LNCAP (cell line): ENCODE results near the gene NPTX1.

Source experiments
- TF ChIP-seq, protein P1 (sequence below): fragments of 450-650 bp; IDR thresholded peaks from 2 replicates; pipeline ENCODE4 v1.5.1; 2017; ENCODE audit warnings: mild to moderate bottlenecking

Gene NPTX1

DNA sequence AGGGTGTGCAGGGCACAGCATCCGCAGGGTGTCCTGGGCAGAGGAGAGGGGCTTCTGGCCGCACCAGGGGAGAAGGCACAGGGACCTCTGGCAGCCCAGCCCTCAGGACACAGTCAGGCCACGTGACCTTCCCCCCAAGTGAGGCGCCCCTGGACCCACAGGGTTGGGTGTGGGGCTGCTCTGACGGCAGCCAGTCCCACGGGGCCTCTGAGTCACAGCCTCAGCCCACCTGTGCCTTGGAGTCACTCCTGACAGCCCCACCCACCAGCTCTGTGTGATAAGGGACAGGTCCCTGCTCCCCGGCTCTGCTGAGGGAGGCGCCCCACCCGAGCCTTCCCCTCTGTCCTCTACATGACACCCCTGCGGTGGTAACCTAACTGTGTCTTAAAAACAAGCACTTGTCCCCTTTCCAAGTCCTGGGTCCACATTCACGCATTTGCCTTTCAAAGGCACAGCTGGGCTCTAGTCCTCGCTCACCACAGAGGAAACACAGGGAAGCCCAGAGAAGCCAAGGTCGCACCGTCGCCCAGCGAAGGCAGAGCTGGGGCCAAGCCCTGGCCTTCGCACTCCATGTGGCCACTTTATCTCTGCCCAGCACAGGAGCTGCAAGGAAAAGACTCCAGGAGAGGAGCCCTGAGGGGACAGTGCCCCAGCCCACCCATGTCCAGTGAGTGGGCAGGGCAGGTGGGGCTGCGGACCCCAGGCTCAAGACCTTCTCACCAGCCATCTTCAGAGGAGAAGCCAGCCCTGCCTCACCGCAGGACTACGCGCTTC lies 5.1 kb upstream of the NPTX1 start:
- TF ChIP-seq, protein P1, sequence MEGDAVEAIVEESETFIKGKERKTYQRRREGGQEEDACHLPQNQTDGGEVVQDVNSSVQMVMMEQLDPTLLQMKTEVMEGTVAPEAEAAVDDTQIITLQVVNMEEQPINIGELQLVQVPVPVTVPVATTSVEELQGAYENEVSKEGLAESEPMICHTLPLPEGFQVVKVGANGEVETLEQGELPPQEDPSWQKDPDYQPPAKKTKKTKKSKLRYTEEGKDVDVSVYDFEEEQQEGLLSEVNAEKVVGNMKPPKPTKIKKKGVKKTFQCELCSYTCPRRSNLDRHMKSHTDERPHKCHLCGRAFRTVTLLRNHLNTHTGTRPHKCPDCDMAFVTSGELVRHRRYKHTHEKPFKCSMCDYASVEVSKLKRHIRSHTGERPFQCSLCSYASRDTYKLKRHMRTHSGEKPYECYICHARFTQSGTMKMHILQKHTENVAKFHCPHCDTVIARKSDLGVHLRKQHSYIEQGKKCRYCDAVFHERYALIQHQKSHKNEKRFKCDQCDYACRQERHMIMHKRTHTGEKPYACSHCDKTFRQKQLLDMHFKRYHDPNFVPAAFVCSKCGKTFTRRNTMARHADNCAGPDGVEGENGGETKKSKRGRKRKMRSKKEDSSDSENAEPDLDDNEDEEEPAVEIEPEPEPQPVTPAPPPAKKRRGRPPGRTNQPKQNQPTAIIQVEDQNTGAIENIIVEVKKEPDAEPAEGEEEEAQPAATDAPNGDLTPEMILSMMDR, result no peak

DNA sequence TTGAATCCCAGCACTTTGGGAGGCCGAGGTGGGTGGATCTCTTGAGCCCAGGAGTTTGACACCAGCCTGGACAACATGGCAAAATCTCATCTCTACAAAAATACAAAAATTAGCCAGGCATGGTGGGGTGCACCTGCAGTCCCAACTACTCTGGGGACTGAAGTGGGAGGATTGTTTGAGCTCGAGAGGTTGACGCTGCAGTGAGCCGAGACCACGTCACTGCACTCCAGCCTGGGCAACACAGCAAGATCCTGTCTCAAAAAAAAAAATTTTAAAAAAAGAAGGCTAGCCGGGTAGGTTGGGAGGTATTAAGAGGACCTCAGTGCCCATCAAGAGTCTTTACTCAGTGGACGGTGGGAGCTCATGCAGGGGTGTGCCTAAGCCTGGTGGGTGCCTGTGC lies 3.8 kb upstream of the NPTX1 start:
- TF ChIP-seq, protein P1, result no peak

DNA sequence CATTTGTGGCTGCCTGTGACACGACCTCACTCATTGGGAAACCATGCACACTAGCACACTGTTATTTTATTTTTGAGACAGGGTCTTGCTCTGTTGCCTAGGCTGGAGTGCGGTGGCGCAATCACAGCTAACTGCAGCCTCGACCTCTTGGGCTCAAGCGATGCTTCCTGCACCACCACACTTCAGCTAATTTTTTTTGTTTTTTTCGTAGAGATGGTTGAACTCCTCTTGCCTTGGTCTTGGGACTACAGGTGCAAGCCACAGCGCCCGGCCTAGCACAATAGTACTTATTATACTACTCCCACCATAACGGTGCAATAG lies 2.8 kb upstream of the NPTX1 start:
- TF ChIP-seq, protein P1, result no peak

DNA sequence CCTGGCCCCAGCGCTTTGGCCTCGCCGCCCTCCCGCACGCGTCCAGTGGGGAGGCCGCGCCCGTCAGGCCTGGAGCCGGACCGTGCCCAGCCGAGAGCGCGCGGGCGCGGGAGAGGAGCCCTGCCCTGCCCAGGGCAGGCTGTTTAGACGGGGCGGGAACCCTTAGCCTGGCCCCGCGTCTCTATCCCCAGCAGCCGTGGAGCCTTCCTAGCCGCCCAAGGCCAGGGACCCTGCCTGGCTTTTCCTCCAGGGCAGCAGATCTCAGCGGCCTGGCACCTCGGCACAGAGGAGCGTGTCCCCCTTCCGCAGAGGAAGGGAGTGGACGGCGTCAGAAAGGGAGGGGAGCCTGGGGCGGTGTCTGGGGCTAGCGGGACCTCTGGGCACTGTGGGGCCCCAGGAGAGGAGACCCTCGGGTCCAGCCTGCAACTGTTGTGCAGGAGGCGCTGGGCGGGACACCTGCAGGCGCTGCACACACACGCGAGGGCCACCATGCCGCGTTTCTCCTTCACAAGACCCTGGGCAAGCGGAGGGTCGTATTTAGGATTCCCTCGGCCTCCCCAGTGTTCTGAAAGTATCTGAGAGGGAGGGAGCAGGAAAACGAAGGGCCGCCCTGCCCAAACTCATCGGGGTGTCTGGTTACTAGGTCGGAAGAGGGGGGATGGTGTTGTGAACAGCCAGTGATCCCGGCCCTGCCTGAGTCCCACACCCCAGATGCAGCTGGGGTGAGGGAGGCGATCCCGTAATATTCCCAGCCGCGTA lies 2.3 kb upstream of the NPTX1 start:
- TF ChIP-seq, protein P1, result no peak

DNA sequence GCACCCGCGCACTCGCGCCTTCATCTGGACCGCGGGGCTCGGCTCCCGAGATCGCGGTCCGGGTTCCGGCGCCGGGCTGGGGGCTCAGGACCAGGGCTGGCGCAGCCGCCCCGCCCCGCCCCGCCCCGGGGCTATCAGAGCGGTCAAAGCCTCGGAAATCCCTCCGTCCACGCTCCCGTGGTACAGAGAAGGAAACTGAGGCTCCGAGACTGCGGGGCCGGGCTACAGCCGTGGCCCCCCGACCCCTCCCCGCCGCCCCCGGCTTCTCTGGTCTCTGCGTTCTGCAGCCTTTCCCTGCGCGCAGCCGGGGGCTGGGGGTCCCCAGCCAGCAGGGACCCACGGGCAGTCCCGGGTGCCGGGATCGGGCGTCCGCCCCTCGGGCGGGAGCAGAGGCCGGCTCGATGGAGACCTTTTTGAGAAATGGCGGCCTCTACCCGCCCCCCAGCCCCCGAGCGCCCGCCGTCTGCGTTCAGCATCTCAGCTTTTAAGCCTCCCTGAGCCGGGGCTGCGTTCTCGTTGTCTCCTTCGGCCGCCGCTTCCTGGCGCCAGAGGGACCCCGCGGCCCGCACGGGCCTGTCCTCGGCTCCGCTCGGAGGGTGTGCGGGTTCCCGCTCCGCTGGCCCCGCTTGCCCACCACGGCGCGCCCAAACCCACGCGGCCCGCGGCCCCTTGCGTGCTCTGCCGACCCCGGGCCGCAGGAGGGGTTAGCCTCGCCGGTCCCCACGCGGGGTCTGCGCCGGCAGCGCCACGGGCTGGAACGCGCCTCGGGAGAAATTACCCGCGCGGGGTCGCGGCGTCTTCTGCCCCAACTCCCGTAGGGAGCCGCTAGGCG lies 1.5 kb upstream of the NPTX1 start:
- TF ChIP-seq, protein P1, result peak; percentile 37

DNA sequence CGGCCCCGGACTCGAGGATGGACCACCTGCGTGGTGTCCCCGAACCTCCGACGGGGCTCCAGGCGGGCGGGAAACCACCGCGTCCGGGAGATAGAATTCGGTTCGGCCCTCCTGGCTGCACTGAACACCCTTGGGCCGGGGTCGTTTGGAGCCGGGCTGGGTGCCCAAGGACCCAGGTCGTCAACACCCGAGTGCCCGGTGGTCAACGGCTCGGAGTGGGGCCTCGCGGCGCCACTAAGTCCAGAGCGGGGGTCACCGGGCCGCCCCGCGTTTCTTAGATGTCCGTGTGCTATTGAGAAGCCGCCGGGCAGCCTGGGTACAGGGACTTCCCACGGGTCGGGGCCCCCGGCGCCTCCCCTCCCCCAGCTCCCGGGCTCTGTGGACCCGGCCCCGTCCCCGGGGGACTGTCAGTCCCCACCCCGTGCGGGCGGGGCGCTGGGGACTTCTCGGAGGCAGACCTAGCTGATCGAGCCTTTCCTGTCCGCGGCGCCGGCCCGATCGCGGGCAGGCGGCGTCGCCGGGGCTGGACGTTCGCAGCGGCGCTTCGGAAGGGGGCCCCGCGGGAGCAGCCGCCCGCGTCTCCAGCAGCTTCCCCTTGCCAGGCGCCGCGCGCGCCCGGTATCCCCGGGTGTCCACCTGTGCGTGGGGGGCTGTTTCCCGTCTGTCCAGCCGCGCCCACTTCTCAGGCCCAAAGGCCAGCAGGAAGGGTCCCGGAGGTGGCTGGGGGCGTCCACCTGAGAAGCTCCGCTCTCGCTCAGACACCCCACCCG lies 655 bp upstream of the NPTX1 start:
- TF ChIP-seq, protein P1, result no peak
